GM12878 (cell line): ENCODE results near the gene UPF1. TPM values are rescaled to one million over a fixed set of nuclear protein-coding genes. Genes with fewer than 3 reads are reported as not detected.

ENCODE experiments used
- CBFB ChIP-seq: IDR thresholded peaks from 2 replicates; pipeline ENCODE4 v1.6.1; 2016; ENCODE audit warnings: antibody characterized with exemption, low read depth
- CHD4 ChIP-seq: fragments of 200-600 bp; sonication (generic); IDR thresholded peaks from 2 replicates; pipeline ENCODE4 v1.6.1; 2016; ENCODE audit warnings: mild to moderate bottlenecking
- ETV6 ChIP-seq, 2 experiments: fragments of 450-650 bp in 1 of 2; IDR thresholded peaks in 1 of 2; conservative IDR thresholded peaks in 1 of 2; 2 replicates each; pipeline ENCODE4 v1.6.1; 2014; ENCODE audit warnings: antibody characterized with exemption in 1 of 2, borderline replicate concordance in 1 of 2, low read depth in 1 of 2, mild to moderate bottlenecking in 1 of 2, moderate library complexity in 1 of 2
- NR2C1 ChIP-seq: fragments of 450-650 bp; IDR thresholded peaks from 2 replicates; pipeline ENCODE4 v1.6.1; 2017; ENCODE audit warnings: antibody characterized with exemption, mild to moderate bottlenecking, moderate library complexity
- PAX5 ChIP-seq: IDR thresholded peaks from 2 replicates; pipeline ENCODE4 v1.6.1; 2011; ENCODE audit warnings: low read depth, low read length, borderline replicate concordance
- PBX3 ChIP-seq: IDR thresholded peaks from 2 replicates; pipeline ENCODE4 v1.6.1; 2011; ENCODE audit warnings: mild to moderate bottlenecking, low read depth, low read length, moderate library complexity; ENCODE audit not compliant: insufficient replicate concordance
- POU2F2 ChIP-seq: IDR thresholded peaks from 3 replicates; pipeline ENCODE4 v1.6.1; 2011; ENCODE audit warnings: low read depth, mild to moderate bottlenecking, low read length, borderline replicate concordance
- REST ChIP-seq: IDR thresholded peaks from 2 replicates; pipeline ENCODE4 v1.6.1; 2012; ENCODE audit warnings: mild to moderate bottlenecking, low read depth, low read length
- SIX5 ChIP-seq: IDR thresholded peaks from 2 replicates; pipeline ENCODE4 v1.6.1; 2011; ENCODE audit warnings: mild to moderate bottlenecking, low read depth, low read length, moderate library complexity; ENCODE audit not compliant: severe bottlenecking
- SKIL ChIP-seq: fragments of 450-650 bp; IDR thresholded peaks from 2 replicates; pipeline ENCODE4 v1.6.1; 2017; ENCODE audit warnings: mild to moderate bottlenecking, low read depth, inconsistent platforms; ENCODE audit not compliant: poor library complexity, severe bottlenecking
- SMC3 ChIP-seq: IDR thresholded peaks from 2 replicates; pipeline ENCODE4 v1.6.1; 2011; ENCODE audit warnings: low read length, improper control_type of control experiment, borderline replicate concordance
- USF1 ChIP-seq: IDR thresholded peaks from 2 replicates; pipeline ENCODE4 v1.6.1; 2011; ENCODE audit warnings: borderline replicate concordance, low read depth, mild to moderate bottlenecking, moderate library complexity, mixed read lengths, low read length; ENCODE audit not compliant: insufficient read depth; ENCODE audit errors: extremely low read length
- USF2 ChIP-seq: IDR thresholded peaks from 2 replicates; pipeline ENCODE4 v1.6.1; 2011; ENCODE audit warnings: low read depth, low read length, improper control_type of control experiment, borderline replicate concordance
- WRNIP1 ChIP-seq: IDR thresholded peaks from 2 replicates; pipeline ENCODE4 v1.6.1; 2011; ENCODE audit warnings: low read depth, low read length, improper control_type of control experiment, borderline replicate concordance
- ZBTB11 ChIP-seq: fragments of 450-650 bp; formaldehyde crosslinking; IDR thresholded peaks from 2 replicates; pipeline ENCODE4 v1.5.0; 2022; ENCODE audit warnings: mild to moderate bottlenecking, missing genetic modification characterization
- polyA plus RNA-seq, 11 experiments: library from polyadenylated mRNA; depleted of rRNA in 4 of 11; unstranded in 6 of 11; stranded (reverse) in 5 of 11; fragments of >200 nt; fragmentation: Nextera tagmentation in 4 of 11; fragmentation: Illumina TruSeq in 1 of 11; extraction: Ambion mirVana in 4 of 11; extraction: Trizol in 1 of 11; gene quantifications; 1 replicate in 1 of 11; 2 replicates in 10 of 11; pipeline versions ENCODE4 v1.2.1 to v1.2.3, GENCODE V29; 2011 to 2016; ENCODE audit warnings: inconsistent platforms in 2 of 11, missing spikeins in 2 of 11, low read depth in 1 of 11
- total RNA-seq, 4 experiments: library from RNA; depleted of rRNA in 3 of 4; stranded (reverse); fragments of >200 nt in 3 of 4; fragmentation: Illumina TruSeq in 1 of 4; extraction: Trizol in 1 of 4; gene quantifications; 2 replicates each; pipeline versions ENCODE4 v1.2.1 to v1.2.3, GENCODE V29; 2013 to 2021

UPF1 gene
- total and polyA plus RNA-seq, 10 of the 15 experiments (the other 5 are each of a cell fraction or from before 2014, with no cell fraction given), result 0.58 to 80.9 (median 18.7) TPM

GRCh38 chr19:18831524-18832305, at the start of gene UPF1 (continued):
- no peak for TF ChIP-seq USF1
- no peak for TF ChIP-seq POU2F2
- TF ChIP-seq PAX5, result no peak
- no peak for TF ChIP-seq WRNIP1
- TF ChIP-seq CBFB, result no peak
- no peak for TF ChIP-seq PBX3
- no peak for TF ChIP-seq ETV6 (conservative IDR thresholded peaks at IDR 0.05 in 1 of 2, IDR thresholded peaks at IDR 0.05 in 1 of 2; ENCODE audit: borderline replicate concordance in 1 of 2, low read depth in 1 of 2)
- peak; percentile 6 for TF ChIP-seq SIX5
- TF ChIP-seq SKIL, result no peak
- no peak for TF ChIP-seq REST
- no peak for TF ChIP-seq CHD4
- no peak; the same call in 1 of the 2 replicates for TF ChIP-seq NR2C1
- TF ChIP-seq SMC3, result no peak
- TF ChIP-seq ZBTB11 (CRISPR knock-in tag), result no peak
- no peak for TF ChIP-seq USF2
